GM12892 (cell line): ENCODE measurements around the gene ZDHHC13.
"Not testable (repeated sequence)": the region's sequence is repeated elsewhere in the genome, so short reads cannot be mapped to it uniquely, and the experiment has no call there.

Source experiments
- DNase-seq: peaks from one replicate; pipeline ENCODE4 v3.0.0; 2011; ENCODE audit not compliant: insufficient read length
- FAIRE-seq: peaks from 2 replicates; lab custom pipeline; 2011; peaks lifted over from hg19 to GRCh38; lab: Jason Lieb, UNC
- POLR2A ChIP-seq: IDR thresholded peaks from 2 replicates; pipeline ENCODE4 v1.6.1; 2011; ENCODE audit warnings: low read depth, low read length, control low read depth
- POLR2AphosphoS5 ChIP-seq: IDR thresholded peaks from 2 replicates; pipeline ENCODE4 v1.6.1; 2011; ENCODE audit warnings: low read depth, low read length, control low read depth
- TAF1 ChIP-seq: IDR thresholded peaks from 2 replicates; pipeline ENCODE4 v1.6.1; 2011; ENCODE audit warnings: low read depth, mild to moderate bottlenecking, control low read depth, low read length, borderline replicate concordance

ZDHHC13 gene

DNA sequence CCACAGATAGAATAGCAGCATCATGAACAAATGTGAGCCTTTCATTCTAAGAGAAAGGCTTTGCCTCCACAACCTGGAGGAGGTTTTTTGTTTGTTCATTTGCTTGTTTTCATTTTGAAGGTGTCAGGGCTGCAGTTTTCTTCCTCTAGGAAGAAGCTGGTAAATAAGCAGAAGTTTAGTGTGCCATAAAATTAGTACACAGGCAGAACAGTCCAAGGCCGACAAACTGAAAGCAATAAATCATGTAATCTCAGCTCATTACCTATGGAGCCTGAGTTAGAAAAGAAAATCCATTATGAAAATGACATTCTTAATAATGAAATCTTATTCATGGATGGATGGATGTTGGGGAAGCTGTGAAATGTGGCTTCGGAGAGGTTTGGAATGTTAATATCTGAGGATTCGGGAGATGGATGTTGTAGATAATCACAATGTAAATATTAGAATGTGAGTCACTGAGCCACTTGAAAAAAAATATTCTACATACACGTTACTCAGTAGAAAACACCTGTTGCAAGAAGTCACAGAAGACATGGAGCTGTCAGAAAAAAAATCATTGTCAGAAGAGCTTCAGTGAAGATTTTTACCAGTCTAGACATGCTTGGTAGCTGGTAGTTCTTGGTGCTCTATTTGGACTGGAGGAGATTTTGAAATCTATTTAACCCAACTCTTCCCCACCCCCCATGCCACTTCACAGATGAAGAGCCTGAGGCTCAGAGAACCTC is 15.0 kb upstream of the ZDHHC13 start:
- DNase-seq: no peak
- TF ChIP-seq TAF1 (no peak), POLR2AphosphoS5 (no peak), POLR2A (no peak)
- no peak for FAIRE-seq

DNA sequence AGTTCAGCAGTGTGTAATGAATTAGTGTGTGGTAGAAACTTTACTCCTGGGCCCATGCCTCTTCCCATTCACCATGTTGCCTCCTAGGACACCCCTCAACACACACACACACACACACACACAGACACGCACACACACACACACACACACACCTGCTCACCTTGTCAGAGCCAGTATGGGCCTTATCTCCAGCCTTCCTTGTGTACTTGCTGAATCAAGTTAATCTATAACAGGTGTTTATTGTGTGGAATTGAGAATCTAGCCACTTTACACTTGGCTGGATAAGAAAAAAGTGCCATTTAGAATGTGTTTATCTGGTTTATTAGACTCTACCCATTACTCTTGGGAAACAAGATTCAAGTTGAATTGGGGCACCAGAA is 14.5 kb upstream of the ZDHHC13 start:
- no peak for FAIRE-seq

DNA sequence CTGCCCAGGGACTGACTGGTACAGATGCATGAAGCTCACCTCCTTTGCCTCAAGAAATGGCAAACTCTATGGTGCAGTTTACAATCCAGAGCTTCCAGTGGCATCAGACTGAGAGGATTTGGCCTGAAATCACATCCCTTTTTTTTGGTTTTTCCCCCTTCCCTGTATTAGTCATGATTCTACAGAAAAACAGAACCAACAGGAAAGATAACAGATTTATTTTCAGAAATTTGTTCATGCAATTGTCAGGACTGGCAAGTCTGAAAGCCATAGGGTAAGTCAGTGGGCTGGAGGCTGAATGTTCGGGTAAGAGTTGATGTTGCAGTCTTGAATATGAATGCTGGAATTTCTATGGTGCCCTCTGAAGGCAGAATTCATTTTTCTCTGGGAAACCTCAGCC is 12.0 kb upstream of the ZDHHC13 start:
- DNase-seq (no peak), FAIRE-seq (no peak)
- TF ChIP-seq POLR2AphosphoS5 (no peak), POLR2A (no peak), TAF1 (no peak)

More for the DNA sequence above, 14.5 kb upstream of the ZDHHC13 start:
- TF ChIP-seq TAF1: no peak
- no peak for TF ChIP-seq POLR2AphosphoS5
- no peak for TF ChIP-seq POLR2A
- no peak for DNase-seq

DNA sequence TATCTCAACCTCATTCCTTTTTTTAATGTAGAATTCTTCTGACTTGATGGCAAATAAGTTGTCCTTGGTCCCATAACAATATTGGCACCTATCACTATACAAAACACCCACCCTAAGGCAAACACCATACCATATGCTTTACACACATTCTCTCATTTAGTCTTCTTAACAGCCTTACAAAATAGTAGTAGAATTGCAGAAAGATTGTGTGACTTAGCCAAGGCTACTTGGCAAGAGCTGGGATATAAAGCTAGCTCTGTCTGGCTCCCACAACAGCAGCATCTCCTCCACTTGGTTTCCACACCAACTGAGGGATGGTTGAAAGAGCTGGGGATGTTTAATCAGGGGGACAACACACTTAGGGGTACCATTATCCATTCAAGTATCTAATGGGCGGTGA is 9.8 kb upstream of the ZDHHC13 start:
- TF ChIP-seq TAF1 (no peak), POLR2A (no peak), POLR2AphosphoS5 (no peak)
- FAIRE-seq (no peak), DNase-seq (no peak)

DNA sequence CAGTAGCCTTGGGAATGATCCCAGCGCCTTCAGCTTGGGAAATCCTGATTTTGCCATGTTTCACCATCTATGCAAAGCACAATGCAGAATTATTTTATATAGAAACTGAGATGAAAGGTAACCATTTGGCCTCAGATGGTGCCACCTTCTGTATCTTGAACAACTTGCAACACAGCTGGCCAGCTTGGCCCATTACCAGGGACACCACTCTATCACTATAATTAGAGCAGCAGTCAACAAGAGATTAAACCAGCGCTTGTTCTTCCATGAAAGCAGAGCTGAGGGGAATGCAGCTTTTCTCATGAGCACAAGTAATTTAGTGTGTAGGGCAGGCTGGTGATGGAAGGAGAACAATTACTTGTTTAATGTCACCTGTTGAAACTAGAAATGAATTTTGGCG is 6.7 kb upstream of the ZDHHC13 start:
- TF ChIP-seq POLR2AphosphoS5: no peak
- no peak for TF ChIP-seq POLR2A
- TF ChIP-seq TAF1: no peak
- no peak for DNase-seq
- FAIRE-seq: no peak

DNA sequence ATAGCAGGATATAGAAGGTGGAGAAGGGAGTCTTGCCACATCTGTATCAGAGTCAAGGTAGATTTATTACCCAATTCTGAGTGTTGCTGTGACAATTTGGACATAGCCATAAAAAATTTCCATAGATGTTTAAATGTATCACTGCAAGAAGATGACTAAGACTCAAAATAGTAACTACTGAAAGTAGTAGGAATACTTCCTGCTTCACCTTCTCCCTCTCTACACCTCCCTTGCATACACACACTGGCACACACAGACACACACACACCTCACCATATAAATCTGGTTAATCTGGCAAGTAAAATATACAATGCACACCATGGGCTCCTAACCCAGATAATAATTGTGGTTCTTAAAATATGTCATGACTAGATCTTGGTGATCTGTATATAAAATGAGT is 5.2 kb upstream of the ZDHHC13 start:
- FAIRE-seq (no peak), DNase-seq (no peak)
- TF ChIP-seq POLR2AphosphoS5: no peak
- TF ChIP-seq POLR2A: no peak
- no peak for TF ChIP-seq TAF1

DNA sequence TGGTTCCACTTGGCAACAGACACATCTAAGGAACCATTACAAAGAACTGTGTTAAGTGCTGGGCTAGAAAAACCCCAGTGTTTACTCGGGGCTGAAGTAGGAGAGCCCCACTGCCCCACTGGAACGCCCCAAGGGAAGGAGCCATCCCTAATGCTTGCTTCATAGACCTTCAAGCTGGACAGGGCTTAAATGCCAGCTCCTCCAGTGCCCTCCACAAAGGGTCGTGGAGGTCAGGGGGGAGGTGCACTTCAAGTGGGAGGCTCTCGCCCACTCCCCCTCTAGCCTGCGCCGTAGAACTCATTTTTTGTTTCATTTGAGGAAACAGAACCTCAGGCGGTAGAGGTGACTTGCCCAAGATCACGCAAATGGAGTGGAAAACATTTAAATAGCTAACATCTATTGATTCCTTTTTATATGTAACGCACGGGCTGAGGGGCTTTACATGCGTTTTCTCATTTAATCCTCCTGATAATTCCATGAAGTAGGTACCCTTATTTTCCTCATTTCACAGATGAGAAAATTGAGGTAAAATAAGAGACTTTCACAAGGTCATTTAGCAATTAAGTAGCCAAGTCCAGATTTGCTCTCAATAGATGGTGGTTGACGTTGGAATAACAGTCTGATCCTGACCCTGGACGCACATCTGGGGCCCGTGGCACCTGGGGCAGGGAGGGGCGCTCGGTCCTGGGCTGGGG is 545 bp upstream of the ZDHHC13 start:
- DNase-seq: peak; percentile 31
- TF ChIP-seq POLR2A: no peak
- TF ChIP-seq TAF1: no peak
- TF ChIP-seq POLR2AphosphoS5: no peak; the same call in 1 of the 2 replicates
- FAIRE-seq: peak; percentile 33

DNA sequence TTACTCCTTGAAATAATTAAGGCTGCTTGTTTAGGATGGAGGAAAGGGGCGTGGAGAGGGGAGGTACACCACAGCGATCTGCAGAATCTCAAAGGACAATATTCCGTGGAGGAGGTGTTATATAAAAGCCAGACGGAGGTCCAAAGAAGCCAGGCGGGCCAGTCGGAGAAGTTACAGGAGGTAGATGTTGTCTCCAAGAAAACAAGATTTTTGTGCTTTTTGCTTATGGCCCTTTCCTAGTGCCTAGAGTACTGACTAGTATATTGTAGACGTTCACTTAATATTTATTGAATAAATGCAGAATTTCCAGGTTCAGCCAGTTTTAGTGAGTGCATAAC is 761 bp downstream of the ZDHHC13 start:
- FAIRE-seq (no peak), DNase-seq (no peak)
- TF ChIP-seq TAF1 (no peak), POLR2A (no peak), POLR2AphosphoS5 (no peak)

DNA sequence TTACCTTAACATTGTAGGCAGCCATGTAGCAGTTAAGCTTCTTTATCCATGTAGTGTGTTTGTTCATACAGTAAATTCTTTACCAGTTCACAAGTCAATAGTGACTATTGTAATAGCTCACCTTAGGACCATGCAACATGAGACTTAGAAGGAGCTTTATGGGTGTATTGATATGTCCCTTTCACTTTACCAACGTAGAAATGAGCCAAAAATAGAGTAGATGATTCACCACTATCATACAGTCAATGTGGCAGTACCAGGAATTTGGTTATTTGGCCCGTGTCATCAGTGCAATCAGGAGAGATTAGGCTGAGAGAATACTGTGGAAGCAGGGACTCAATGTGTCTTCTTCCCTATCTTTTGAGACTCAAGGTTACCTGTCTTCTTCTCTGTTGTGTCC is 4.7 kb downstream of the ZDHHC13 start:
- FAIRE-seq (peak; percentile 38), DNase-seq (no peak)
- no peak for TF ChIP-seq TAF1
- no peak for TF ChIP-seq POLR2A
- no peak for TF ChIP-seq POLR2AphosphoS5

DNA sequence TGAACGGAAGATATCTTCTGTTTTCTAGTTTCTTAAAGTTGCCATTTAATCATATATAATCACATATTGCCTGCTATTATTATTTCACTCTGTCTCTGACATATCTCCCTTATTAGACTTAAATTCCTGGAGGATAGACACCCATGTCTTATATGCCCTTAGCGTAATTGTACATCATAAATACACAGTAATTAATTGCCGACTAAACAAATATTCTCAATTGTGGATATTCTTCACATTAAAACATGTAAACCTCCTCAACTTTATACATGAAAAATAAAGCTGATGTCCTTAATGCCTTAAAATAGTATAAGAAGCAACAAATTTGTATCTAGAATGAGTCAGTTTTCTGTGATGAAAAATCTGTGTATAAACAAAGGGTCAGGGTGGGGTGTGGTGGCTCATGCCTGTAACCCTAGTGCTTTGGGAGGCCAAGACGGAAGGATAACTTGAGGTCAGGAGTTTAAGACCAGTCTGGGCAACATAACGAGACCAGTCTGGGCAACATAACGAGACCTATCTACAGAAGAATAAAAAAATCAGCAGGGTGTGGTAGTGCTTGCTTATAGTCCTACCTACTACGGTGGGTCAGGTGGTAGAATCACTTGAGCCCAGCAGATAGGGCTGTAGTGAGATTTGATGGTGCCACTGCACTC is 6.1 kb downstream of the ZDHHC13 start:
- no peak for DNase-seq
- TF ChIP-seq POLR2AphosphoS5: no peak
- no peak for TF ChIP-seq TAF1
- no peak for TF ChIP-seq POLR2A
- peak; percentile 24 for FAIRE-seq

DNA sequence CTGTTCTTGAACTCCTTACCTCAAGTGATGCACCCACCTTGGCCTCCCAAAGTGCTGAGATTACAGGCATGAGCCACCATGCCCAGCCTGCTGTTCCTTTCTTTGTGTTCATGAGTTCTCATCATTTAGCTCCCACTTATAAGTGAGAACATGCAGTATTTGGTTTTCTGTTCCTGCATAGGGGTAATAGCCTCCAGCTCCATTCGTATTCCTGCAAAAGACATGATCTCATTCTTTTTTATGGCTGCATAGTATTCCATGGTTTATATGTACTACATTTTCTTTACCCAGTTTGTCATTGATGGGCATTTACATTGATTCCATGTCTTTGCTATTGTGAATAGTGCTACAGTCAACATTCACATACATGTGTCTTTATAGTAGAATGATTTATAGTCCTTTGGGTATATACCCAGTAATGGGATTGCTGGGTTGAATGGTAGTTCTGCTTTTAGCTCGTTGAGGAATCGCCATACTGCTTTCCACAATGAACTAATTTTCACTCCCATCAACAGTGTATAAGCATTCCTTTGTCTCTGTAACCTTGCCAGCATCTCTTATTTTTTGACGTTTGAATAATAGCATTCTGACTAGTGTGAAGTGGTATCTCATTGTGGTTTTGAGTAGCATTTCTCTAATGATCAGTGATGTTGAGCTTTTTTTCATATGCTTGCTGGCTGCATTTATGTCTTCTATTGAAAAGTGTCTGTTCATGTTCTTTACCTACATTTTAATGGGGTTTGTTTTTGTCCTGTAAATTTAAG is 9.8 kb downstream of the ZDHHC13 start:
- DNase-seq: not testable (repeated sequence)
- FAIRE-seq: peak; percentile 68

DNA sequence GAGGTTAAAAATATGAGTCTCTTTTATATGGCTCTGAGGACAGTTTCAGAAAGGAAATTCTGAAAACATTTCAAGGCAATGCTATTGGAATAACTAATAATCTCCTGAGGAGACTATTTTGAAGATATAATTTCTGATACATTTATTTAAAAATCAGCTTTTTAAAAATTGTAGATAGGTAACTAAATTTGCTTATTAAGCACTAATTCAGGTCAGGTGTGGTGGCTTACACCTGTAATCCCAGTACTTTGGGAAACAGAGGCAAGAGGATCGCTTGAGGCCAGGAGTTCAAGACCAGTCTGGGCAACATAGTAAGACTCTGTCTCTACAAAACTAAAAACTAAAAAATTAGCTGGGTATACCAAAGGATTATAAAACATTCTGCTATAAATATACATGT is 17.0 kb downstream of the ZDHHC13 start:
- FAIRE-seq: no peak
- no peak for DNase-seq
- TF ChIP-seq POLR2A (no peak), TAF1 (no peak), POLR2AphosphoS5 (no peak)

DNA sequence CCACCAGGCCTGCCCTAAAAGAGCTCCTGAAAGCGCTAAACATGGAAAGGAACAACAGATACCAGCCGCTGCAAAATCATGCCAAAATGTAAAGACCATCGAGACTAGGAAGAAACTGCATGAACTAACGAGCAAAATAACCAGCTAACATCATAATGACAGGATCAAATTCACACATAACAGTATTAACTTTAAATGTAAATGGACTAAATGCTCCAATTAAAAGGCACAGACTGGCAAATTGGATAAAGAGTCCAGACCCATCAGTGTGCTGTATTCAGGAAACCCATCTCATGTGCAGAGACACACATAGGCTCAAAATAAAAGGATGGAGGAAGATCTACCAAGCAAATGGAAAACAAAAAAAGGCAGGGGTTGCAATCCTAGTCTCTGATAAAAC is 19.9 kb downstream of the ZDHHC13 start:
- FAIRE-seq: not testable (repeated sequence)

More for the DNA sequence above, 19.9 kb downstream of the ZDHHC13 start:
- DNase-seq: not testable (repeated sequence)
